GM12864 (cell line): ENCODE results near the gene CLTCL1.

Experiments
- DNase-seq: peaks from one replicate; pipeline ENCODE4 v3.0.0-alpha.2; 2011; ENCODE audit warnings: low read depth
- H3K4me3 ChIP-seq: 2 replicates; pipeline ENCODE4 v1.5.1; 2011; ENCODE audit warnings: mild to moderate bottlenecking, low read depth, low read length, control low read depth
- CTCF ChIP-seq: IDR thresholded peaks from 2 replicates; pipeline ENCODE4 v1.5.1; 2011; ENCODE audit warnings: low read depth, mild to moderate bottlenecking, moderate library complexity, low read length, control low read depth, inconsistent platforms; ENCODE audit errors: missing control alignments

The CLTCL1 gene

GRCh38 chr22:19201869-19202798 is 89.4 kb downstream of the CLTCL1 start:
- no peak for TF ChIP-seq CTCF
- H3K4me3 ChIP-seq: no peak overlapping the region
- no peak for DNase-seq

- H3K4me3 ChIP-seq: no peak overlapping the region
- no peak for TF ChIP-seq CTCF
- no peak for DNase-seq
These were observed 90.2 kb downstream of the CLTCL1 start for GRCh38 chr22:19201130-19201868.

GRCh38 chr22:19199479-19199878 is 92.0 kb downstream of the CLTCL1 start:
- DNase-seq: no peak
- no peak overlapping the region for H3K4me3 ChIP-seq
- no peak for TF ChIP-seq CTCF

- no peak for DNase-seq
- TF ChIP-seq CTCF: no peak
- no peak overlapping the region for H3K4me3 ChIP-seq
These were observed 93.3 kb downstream of the CLTCL1 start for GRCh38 chr22:19197997-19198865.

- H3K4me3 ChIP-seq: no peak overlapping the region
- no peak for TF ChIP-seq CTCF
- no peak for DNase-seq
These were observed 94.5 kb downstream of the CLTCL1 start for GRCh38 chr22:19196841-19197612.
